Esophagus muscularis mucosa (tissue), 4 donors: ENCODE results near the gene ROBO1. TPM values are rescaled to one million over a fixed set of nuclear protein-coding genes. Genes with fewer than 3 reads are reported as not detected.

ENCODE experiments used
- DNase-seq: peaks from one replicate; pipeline ENCODE4 v3.0.0-alpha.2; 2017; ENCODE audit errors: extremely low spot score
- H3K27ac ChIP-seq, 4 donors: fragments of 200-600 bp; sonication (generic); replicated peaks in 1 of 4; 1 replicate in 3 of 4; 2 replicates in 1 of 4; pipeline ENCODE4 v1.5.1; 2016 to 2019; ENCODE audit warnings: mild to moderate bottlenecking in 1 of 4
- H3K27me3 ChIP-seq, 4 donors: fragments of 200-600 bp; sonication (generic); one replicate each; pipeline versions ENCODE4 v1.5.1 to v1.6.0; 2016 to 2019
- H3K36me3 ChIP-seq, 4 donors: fragments of 200-600 bp; sonication (generic); one replicate each; pipeline ENCODE4 v1.5.1; 2016 to 2019
- H3K4me1 ChIP-seq, 4 donors: fragments of 200-600 bp; sonication (generic); one replicate each; pipeline ENCODE4 v1.5.1; 2016 to 2019
- H3K4me3 ChIP-seq, 4 donors: fragments of 200-600 bp; sonication (generic); 1 replicate in 2 of 4; 2 replicates in 2 of 4; pipeline ENCODE4 v1.5.1; 2016 to 2019; ENCODE audit warnings: mild to moderate bottlenecking in 4 of 4, moderate library complexity in 1 of 4
- H3K9me3 ChIP-seq, 4 donors: fragments of 200-600 bp; sonication (generic); 1 replicate in 3 of 4; 2 replicates in 1 of 4; pipeline ENCODE4 v1.5.1; 2016 to 2019
- CTCF ChIP-seq, 3 experiments: fragments of 200-600 bp in 2 of 3; fragments of 450-650 bp in 1 of 3; sonication (generic) in 2 of 3; IDR thresholded peaks; one replicate each; pipeline ENCODE4 v1.5.1; 2017 to 2019; ENCODE audit warnings: antibody characterized with exemption in 3 of 3, mild to moderate bottlenecking in 2 of 3, moderate library complexity in 1 of 3
- EP300 ChIP-seq: sonication (generic); formaldehyde crosslinking; IDR thresholded peaks from one replicate; pipeline ENCODE4 v1.6.1; 2017; ENCODE audit warnings: antibody characterized with exemption
- POLR2A ChIP-seq: fragments of 450-650 bp; IDR thresholded peaks from one replicate; pipeline ENCODE4 v1.6.1; 2017; ENCODE audit warnings: antibody characterized with exemption, moderate library complexity, mild to moderate bottlenecking, low read depth
- POLR2AphosphoS5 ChIP-seq, 2 donors: sonication (generic); formaldehyde crosslinking; IDR thresholded peaks; one replicate each; pipeline ENCODE4 v1.6.1; 2017; ENCODE audit warnings: antibody characterized with exemption in 2 of 2
- WGBS: methylation state at CpG from one replicate; pipeline ENCODE4 v1.1.5; 2018; 5-methylcytosine and 5-hydroxymethylcytosine counted together
- intact Hi-C: fragments of 100-400 bp; cut with DNase I; formaldehyde crosslinking; loops from one replicate; pipeline ENCODE4 v1.15.1; 2023
- total RNA-seq, 4 donors: library from RNA; depleted of rRNA; stranded (reverse); fragments of >200 nt; gene quantifications; one replicate each; pipeline versions ENCODE4 v1.1.0 to v1.2.1, GENCODE V29; 2016

ROBO1 gene
- total RNA-seq, 4 donors from 2014 or later: 9.6 to 14.2 (median 12.6) TPM

- H3K4me3 ChIP-seq: no peak overlapping the region
- H3K4me1 ChIP-seq: peaks cover 0 to 11% (median 2%) of the 10 kb centered on the region in 4 donors
- intact Hi-C loops: no loop called here
- TF ChIP-seq CTCF (IDR thresholded peaks at IDR 0.05): no peak
- no peak for TF ChIP-seq EP300
- no peak for TF ChIP-seq POLR2A
- TF ChIP-seq POLR2AphosphoS5 (IDR thresholded peaks at IDR 0.05): no peak
- no peak overlapping the region for H3K27ac ChIP-seq
- no peaks in the 10 kb centered on the region for H3K9me3 ChIP-seq
- no peak for DNase-seq
- no peaks in the 10 kb centered on the region for H3K27me3 ChIP-seq
- H3K36me3 ChIP-seq: no peaks in the 10 kb centered on the region
- 83% methylated on average over 1 of the region's 1 CpG for WGBS
Measured at GRCh38 chr3:78970656-78971055, 797.1 kb downstream of the ROBO1 start.

- H3K27ac ChIP-seq: no peak overlapping the region
- H3K9me3 ChIP-seq: no peaks in the 10 kb centered on the region
- intact Hi-C loops: no loop called here
- no peaks in the 10 kb centered on the region for H3K36me3 ChIP-seq
- H3K4me1 ChIP-seq: peaks cover 0 to 11% (median 2%) of the 10 kb centered on the region in 4 donors
- TF ChIP-seq POLR2AphosphoS5 (IDR thresholded peaks at IDR 0.05): no peak
- TF ChIP-seq CTCF (IDR thresholded peaks at IDR 0.05): no peak
- no peak for TF ChIP-seq POLR2A
- no peak for TF ChIP-seq EP300
- no peaks in the 10 kb centered on the region for H3K27me3 ChIP-seq
- DNase-seq: no peak
- 81% methylated on average over 2 of the region's 2 CpGs for WGBS
- H3K4me3 ChIP-seq: no peak overlapping the region
Measured at GRCh38 chr3:78969483-78969882, 798.3 kb downstream of the ROBO1 start.

- whole genome bisulfite sequencing: 75% methylated on average over 1 of the region's 1 CpG
- Histone ChIP-seq H3K27me3 (no peaks in the 10 kb centered on the region), H3K4me3 (no peak overlapping the region), H3K4me1 (peaks cover 0 to 4% (median 1%) of the 10 kb centered on the region in 4 donors), H3K36me3 (no peaks in the 10 kb centered on the region), H3K27ac (no peak overlapping the region), H3K9me3 (no peaks in the 10 kb centered on the region)
- intact Hi-C loops: no loop called here
- TF ChIP-seq POLR2A (no peak), POLR2AphosphoS5 (IDR thresholded peaks at IDR 0.05) (no peak), EP300 (no peak), CTCF (IDR thresholded peaks at IDR 0.05) (no peak)
- DNase-seq: no peak
Measured at GRCh38 chr3:78967061-78967460, 800.7 kb downstream of the ROBO1 start.

- TF ChIP-seq CTCF (IDR thresholded peaks at IDR 0.05): no peak
- TF ChIP-seq POLR2A: no peak
- no peak for TF ChIP-seq POLR2AphosphoS5 (IDR thresholded peaks at IDR 0.05)
- no peak for TF ChIP-seq EP300
- Histone ChIP-seq H3K36me3 (no peaks in the 10 kb centered on the region), H3K4me1 (no peaks in the 10 kb centered on the region), H3K27ac (no peak overlapping the region), H3K9me3 (no peaks in the 10 kb centered on the region), H3K4me3 (no peak overlapping the region), H3K27me3 (no peaks in the 10 kb centered on the region)
- WGBS: 100% methylated on average over 5 of the region's 5 CpGs
- DNase-seq: no peak
- intact Hi-C loops: no loop called here
Measured at GRCh38 chr3:78963771-78964170, 804.0 kb downstream of the ROBO1 start.

- intact Hi-C loops: no loop called here
- Histone ChIP-seq H3K27me3 (no peaks in the 10 kb centered on the region), H3K36me3 (no peaks in the 10 kb centered on the region), H3K27ac (no peak overlapping the region), H3K9me3 (no peaks in the 10 kb centered on the region), H3K4me1 (peaks cover 0 to 2% (median 0%) of the 10 kb centered on the region in 4 donors), H3K4me3 (no peak overlapping the region)
- 89% methylated on average over 5 of the region's 5 CpGs for WGBS
- TF ChIP-seq EP300: no peak
- no peak for TF ChIP-seq POLR2AphosphoS5 (IDR thresholded peaks at IDR 0.05)
- TF ChIP-seq CTCF (IDR thresholded peaks at IDR 0.05): no peak
- TF ChIP-seq POLR2A: no peak
- DNase-seq: no peak
Measured at GRCh38 chr3:78957456-78957855, 810.3 kb downstream of the ROBO1 start.
